K562 (cell line): ENCODE results near the gene CMIP. TPM values are rescaled to one million over a fixed set of nuclear protein-coding genes. Genes with fewer than 3 reads are reported as not detected.

Experiments
- ARNT ChIP-seq, 2 experiments: fragments of 450-650 bp; IDR thresholded peaks; 2 replicates each; pipeline ENCODE4 v1.6.1; 2016; ENCODE audit warnings: mild to moderate bottlenecking in 1 of 2
- EP400 ChIP-seq: fragments of 450-650 bp; IDR thresholded peaks from 2 replicates; pipeline ENCODE4 v1.6.1; 2017; ENCODE audit warnings: antibody characterized with exemption, mild to moderate bottlenecking, moderate library complexity
- GTF2E2 ChIP-seq: fragments of 200-800 bp; sonication (Bioruptor generic); IDR thresholded peaks from 2 replicates; pipeline ENCODE4 v1.6.1; 2016; ENCODE audit warnings: missing genetic modification characterization, missing compliant biosample characterization
- KLF6 ChIP-seq: fragments of 250-450 bp; sonication (Bioruptor Pico); IDR thresholded peaks from 2 replicates; pipeline ENCODE4 v1.4.0; 2020; ENCODE audit warnings: mild to moderate bottlenecking, moderate library complexity, borderline replicate concordance
- NFE2 ChIP-seq: IDR thresholded peaks from 2 replicates; pipeline ENCODE4 v1.6.1; 2014; ENCODE audit warnings: antibody characterized with exemption, low read depth
- NR3C1 ChIP-seq: sonication (generic); formaldehyde crosslinking; IDR thresholded peaks from 2 replicates; pipeline ENCODE4 v1.8.1; 2022; ENCODE audit warnings: missing genetic modification reagents
- NR4A1 ChIP-seq, 2 experiments: fragments of 250-450 bp in 1 of 2; fragments of 450-650 bp in 1 of 2; sonication (Bioruptor Pico) in 1 of 2; IDR thresholded peaks; 2 replicates each; pipeline versions ENCODE4 v1.4.0 to v1.6.1; 2016 to 2020; ENCODE audit warnings: mild to moderate bottlenecking in 2 of 2, missing compliant biosample characterization in 1 of 2, missing genetic modification characterization in 1 of 2, moderate library complexity in 1 of 2
- PHF20 ChIP-seq: fragments of 450-650 bp; IDR thresholded peaks from 2 replicates; pipeline ENCODE4 v1.6.1; 2018; ENCODE audit not compliant: partially characterized antibody
- TAF7 ChIP-seq: fragments of 450-650 bp; IDR thresholded peaks from 2 replicates; pipeline ENCODE4 v1.6.1; 2016; ENCODE audit warnings: missing genetic modification characterization, missing compliant biosample characterization
- XRCC4 ChIP-seq: IDR thresholded peaks from one replicate; pipeline ENCODE4 v1.6.1; 2011; ENCODE audit not compliant: insufficient read depth, insufficient read length; ENCODE audit errors: extremely low read depth
- YBX1 ChIP-seq: fragments of 450-650 bp; IDR thresholded peaks from 2 replicates; pipeline ENCODE4 v1.7.1; 2016; ENCODE audit warnings: mild to moderate bottlenecking
- ZNF384 ChIP-seq: IDR thresholded peaks from 2 replicates; pipeline ENCODE4 v1.6.1; 2012; ENCODE audit warnings: low read depth, low read length, improper control_type of control experiment
- ZNF561 ChIP-seq: fragments of 450-650 bp; formaldehyde crosslinking; conservative IDR thresholded peaks from 2 replicates; pipeline ENCODE4 v1.4.0; 2020; ENCODE audit warnings: mild to moderate bottlenecking, moderate library complexity
- ZNF79 ChIP-seq: fragments of 250-450 bp; sonication (Bioruptor Pico); IDR thresholded peaks from 2 replicates; pipeline ENCODE4 v1.4.0; 2020; ENCODE audit warnings: low read depth, mild to moderate bottlenecking, moderate library complexity
- ZNF830 ChIP-seq: fragments of 250-450 bp; sonication (Bioruptor Pico); IDR thresholded peaks from 2 replicates; pipeline ENCODE4 v1.5.0; 2021; ENCODE audit warnings: mild to moderate bottlenecking
- polyA plus RNA-seq, 8 experiments: library from polyadenylated mRNA; depleted of rRNA in 4 of 8; stranded (reverse) in 5 of 8; unstranded in 3 of 8; fragments of >200 nt; fragmentation: Nextera tagmentation in 2 of 8; fragmentation: Illumina TruSeq in 1 of 8; extraction: Ambion mirVana in 2 of 8; extraction: Trizol in 1 of 8; gene quantifications; 2 replicates each; pipeline versions ENCODE4 v1.2.1 to v1.2.3, GENCODE V29; 2011 to 2014; ENCODE audit warnings: inconsistent platforms in 1 of 8, missing spikeins in 1 of 8
- total RNA-seq, 7 experiments: library from RNA; depleted of rRNA in 6 of 7; stranded (reverse); fragments of >200 nt in 6 of 7; fragmentation: Illumina TruSeq in 2 of 7; extraction: Trizol in 2 of 7; gene quantifications; 2 replicates each; pipeline versions ENCODE4 v1.2.1 to v1.2.3, GENCODE V29; 2011 to 2021; ENCODE audit warnings: low replicate concordance in 1 of 7
- TF ChIP-seq, protein P1 (sequence below): IDR thresholded peaks from 2 replicates; pipeline ENCODE4 v1.6.1; 2011; ENCODE audit not compliant: insufficient read length; ENCODE audit errors: extremely low read depth
- TF ChIP-seq, protein P2 (sequence below): fragments of 250-450 bp; sonication (Bioruptor Pico); IDR thresholded peaks from 2 replicates; pipeline ENCODE4 v1.5.0; 2020; ENCODE audit warnings: mild to moderate bottlenecking, borderline replicate concordance
- TF ChIP-seq, protein P3 (sequence below): fragments of 250-450 bp; sonication (Bioruptor Pico); IDR thresholded peaks from 2 replicates; pipeline ENCODE4 v1.8.0; 2021; ENCODE audit warnings: moderate library complexity, mild to moderate bottlenecking, inconsistent platforms
- TF ChIP-seq, protein P4 (sequence below): IDR thresholded peaks from 2 replicates; pipeline ENCODE4 v1.6.1; 2016; ENCODE audit warnings: missing genetic modification characterization, missing compliant biosample characterization
- TF ChIP-seq, protein P5 (sequence below), 2 experiments: fragments of 150-350 bp in 1 of 2; IDR thresholded peaks; 2 replicates each; pipeline ENCODE4 v1.6.1; 2012 to 2016; ENCODE audit warnings: low read depth in 2 of 2, low read length in 2 of 2, mild to moderate bottlenecking in 1 of 2, moderate library complexity in 1 of 2

CMIP gene
- total and polyA plus RNA-seq, 9 of the 15 experiments (the other 6 are each of a cell fraction or from before 2014, with no cell fraction given): 0.94 to 82.5 (median 10.3) TPM

DNA sequence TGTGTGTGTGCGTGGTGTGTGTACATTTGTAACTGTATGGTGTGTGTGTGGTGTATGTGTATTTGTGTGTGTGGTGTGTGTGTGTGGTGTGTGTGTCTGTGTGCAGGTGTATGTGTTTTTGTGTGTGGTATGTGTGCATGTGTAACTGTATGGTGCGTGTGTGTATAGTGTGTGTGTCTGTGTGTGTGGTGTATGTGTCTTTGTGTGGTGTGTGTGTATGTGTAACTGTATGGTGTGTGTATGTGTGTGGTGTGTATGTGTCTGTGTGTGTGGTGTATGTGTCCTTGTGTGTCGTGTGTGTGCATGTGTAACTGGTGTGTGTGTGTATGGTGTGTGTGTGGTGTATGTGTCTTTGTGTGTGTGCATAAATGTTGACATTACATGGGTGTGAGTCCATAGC, 170.8 kb downstream of the CMIP start (continued):
- TF ChIP-seq, protein P1, sequence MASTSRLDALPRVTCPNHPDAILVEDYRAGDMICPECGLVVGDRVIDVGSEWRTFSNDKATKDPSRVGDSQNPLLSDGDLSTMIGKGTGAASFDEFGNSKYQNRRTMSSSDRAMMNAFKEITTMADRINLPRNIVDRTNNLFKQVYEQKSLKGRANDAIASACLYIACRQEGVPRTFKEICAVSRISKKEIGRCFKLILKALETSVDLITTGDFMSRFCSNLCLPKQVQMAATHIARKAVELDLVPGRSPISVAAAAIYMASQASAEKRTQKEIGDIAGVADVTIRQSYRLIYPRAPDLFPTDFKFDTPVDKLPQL: no peak
- TF ChIP-seq KLF6 (no peak), GTF2E2 (no peak), NFE2 (no peak), ZNF384 (no peak), ZNF830 (CRISPR knock-in tag) (no peak), PHF20 (peak; percentile 66), ARNT (IDR thresholded peaks at IDR 0.05) (peak in 1 of 2 experiments; percentile 51; a peak in 1 of 4 replicates), EP400 (no peak), ZNF561 (CRISPR knock-in tag) (no peak), YBX1 (0 out of 2 replicates have a peak, but pooled peaks have one; percentile 10), NR3C1 (CRISPR knock-in tag) (no peak), TAF7 (tag) (no peak), XRCC4 (no peak), NR4A1 (CRISPR knock-in tag; IDR thresholded peaks at IDR 0.05) (no peak), NR4A1 (tag; IDR thresholded peaks at IDR 0.05) (no peak), ZNF79 (no peak)
- TF ChIP-seq, protein P2, sequence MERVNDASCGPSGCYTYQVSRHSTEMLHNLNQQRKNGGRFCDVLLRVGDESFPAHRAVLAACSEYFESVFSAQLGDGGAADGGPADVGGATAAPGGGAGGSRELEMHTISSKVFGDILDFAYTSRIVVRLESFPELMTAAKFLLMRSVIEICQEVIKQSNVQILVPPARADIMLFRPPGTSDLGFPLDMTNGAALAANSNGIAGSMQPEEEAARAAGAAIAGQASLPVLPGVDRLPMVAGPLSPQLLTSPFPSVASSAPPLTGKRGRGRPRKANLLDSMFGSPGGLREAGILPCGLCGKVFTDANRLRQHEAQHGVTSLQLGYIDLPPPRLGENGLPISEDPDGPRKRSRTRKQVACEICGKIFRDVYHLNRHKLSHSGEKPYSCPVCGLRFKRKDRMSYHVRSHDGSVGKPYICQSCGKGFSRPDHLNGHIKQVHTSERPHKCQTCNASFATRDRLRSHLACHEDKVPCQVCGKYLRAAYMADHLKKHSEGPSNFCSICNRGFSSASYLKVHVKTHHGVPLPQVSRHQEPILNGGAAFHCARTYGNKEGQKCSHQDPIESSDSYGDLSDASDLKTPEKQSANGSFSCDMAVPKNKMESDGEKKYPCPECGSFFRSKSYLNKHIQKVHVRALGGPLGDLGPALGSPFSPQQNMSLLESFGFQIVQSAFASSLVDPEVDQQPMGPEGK: no peak
- TF ChIP-seq, protein P3, sequence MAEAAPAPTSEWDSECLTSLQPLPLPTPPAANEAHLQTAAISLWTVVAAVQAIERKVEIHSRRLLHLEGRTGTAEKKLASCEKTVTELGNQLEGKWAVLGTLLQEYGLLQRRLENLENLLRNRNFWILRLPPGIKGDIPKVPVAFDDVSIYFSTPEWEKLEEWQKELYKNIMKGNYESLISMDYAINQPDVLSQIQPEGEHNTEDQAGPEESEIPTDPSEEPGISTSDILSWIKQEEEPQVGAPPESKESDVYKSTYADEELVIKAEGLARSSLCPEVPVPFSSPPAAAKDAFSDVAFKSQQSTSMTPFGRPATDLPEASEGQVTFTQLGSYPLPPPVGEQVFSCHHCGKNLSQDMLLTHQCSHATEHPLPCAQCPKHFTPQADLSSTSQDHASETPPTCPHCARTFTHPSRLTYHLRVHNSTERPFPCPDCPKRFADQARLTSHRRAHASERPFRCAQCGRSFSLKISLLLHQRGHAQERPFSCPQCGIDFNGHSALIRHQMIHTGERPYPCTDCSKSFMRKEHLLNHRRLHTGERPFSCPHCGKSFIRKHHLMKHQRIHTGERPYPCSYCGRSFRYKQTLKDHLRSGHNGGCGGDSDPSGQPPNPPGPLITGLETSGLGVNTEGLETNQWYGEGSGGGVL (CRISPR knock-in tag): no peak
- TF ChIP-seq, protein P4, sequence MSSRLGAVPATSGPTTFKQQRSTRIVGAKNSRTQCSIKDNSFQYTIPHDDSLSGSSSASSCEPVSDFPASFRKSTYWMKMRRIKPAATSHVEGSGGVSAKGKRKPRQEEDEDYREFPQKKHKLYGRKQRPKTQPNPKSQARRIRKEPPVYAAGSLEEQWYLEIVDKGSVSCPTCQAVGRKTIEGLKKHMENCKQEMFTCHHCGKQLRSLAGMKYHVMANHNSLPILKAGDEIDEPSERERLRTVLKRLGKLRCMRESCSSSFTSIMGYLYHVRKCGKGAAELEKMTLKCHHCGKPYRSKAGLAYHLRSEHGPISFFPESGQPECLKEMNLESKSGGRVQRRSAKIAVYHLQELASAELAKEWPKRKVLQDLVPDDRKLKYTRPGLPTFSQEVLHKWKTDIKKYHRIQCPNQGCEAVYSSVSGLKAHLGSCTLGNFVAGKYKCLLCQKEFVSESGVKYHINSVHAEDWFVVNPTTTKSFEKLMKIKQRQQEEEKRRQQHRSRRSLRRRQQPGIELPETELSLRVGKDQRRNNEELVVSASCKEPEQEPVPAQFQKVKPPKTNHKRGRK (tag): no peak
- TF ChIP-seq, protein P5, sequence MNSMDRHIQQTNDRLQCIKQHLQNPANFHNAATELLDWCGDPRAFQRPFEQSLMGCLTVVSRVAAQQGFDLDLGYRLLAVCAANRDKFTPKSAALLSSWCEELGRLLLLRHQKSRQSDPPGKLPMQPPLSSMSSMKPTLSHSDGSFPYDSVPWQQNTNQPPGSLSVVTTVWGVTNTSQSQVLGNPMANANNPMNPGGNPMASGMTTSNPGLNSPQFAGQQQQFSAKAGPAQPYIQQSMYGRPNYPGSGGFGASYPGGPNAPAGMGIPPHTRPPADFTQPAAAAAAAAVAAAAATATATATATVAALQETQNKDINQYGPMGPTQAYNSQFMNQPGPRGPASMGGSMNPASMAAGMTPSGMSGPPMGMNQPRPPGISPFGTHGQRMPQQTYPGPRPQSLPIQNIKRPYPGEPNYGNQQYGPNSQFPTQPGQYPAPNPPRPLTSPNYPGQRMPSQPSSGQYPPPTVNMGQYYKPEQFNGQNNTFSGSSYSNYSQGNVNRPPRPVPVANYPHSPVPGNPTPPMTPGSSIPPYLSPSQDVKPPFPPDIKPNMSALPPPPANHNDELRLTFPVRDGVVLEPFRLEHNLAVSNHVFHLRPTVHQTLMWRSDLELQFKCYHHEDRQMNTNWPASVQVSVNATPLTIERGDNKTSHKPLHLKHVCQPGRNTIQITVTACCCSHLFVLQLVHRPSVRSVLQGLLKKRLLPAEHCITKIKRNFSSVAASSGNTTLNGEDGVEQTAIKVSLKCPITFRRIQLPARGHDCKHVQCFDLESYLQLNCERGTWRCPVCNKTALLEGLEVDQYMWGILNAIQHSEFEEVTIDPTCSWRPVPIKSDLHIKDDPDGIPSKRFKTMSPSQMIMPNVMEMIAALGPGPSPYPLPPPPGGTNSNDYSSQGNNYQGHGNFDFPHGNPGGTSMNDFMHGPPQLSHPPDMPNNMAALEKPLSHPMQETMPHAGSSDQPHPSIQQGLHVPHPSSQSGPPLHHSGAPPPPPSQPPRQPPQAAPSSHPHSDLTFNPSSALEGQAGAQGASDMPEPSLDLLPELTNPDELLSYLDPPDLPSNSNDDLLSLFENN (IDR thresholded peaks at IDR 0.05; ENCODE audit: low read depth in 2 of 2, low read length in 2 of 2): no peak
